Effector memory CD8-positive, alpha-beta T cell (primary cell): ENCODE measurements around the gene TCERG1L.

Experiments used
- ATAC-seq: fragments of 150-1000 bp; cut with Tn5 transposase; replicated peaks from 2 replicates; pipeline ENCODE4 v1.10.0; 2021; ENCODE audit warnings: mild to moderate bottlenecking, moderate library complexity
- DNase-seq, 3 experiments: peaks; one replicate each; pipeline ENCODE4 v3.0.0; 2021
- H3K27ac Mint-ChIP-seq, 2 donors: one replicate each; pipeline ENCODE4 v1.8.0; 2022; ENCODE audit warnings: mild to moderate bottlenecking in 2 of 2, mixed read lengths in 2 of 2, moderate library complexity in 2 of 2
- H3K27me3 Mint-ChIP-seq, 2 donors: one replicate each; pipeline ENCODE4 v1.8.0; 2022; ENCODE audit warnings: mixed read lengths in 2 of 2
- H3K36me3 Mint-ChIP-seq: one replicate; pipeline ENCODE4 v1.8.0; 2022; ENCODE audit warnings: mild to moderate bottlenecking, moderate library complexity, mixed read lengths; ENCODE audit not compliant: insufficient read depth
- H3K4me1 Mint-ChIP-seq, 2 donors: one replicate each; pipeline ENCODE4 v1.8.0; 2022; ENCODE audit warnings: low read depth in 2 of 2, mixed read lengths in 2 of 2
- H3K4me3 Mint-ChIP-seq, 2 donors: one replicate each; pipeline ENCODE4 v1.8.0; 2022; ENCODE audit warnings: mild to moderate bottlenecking in 2 of 2, mixed read lengths in 2 of 2, moderate library complexity in 2 of 2
- H3K9me3 Mint-ChIP-seq, 2 donors: one replicate each; pipeline ENCODE4 v1.8.0; 2022; ENCODE audit warnings: mixed read lengths in 2 of 2

The TCERG1L gene

DNA sequence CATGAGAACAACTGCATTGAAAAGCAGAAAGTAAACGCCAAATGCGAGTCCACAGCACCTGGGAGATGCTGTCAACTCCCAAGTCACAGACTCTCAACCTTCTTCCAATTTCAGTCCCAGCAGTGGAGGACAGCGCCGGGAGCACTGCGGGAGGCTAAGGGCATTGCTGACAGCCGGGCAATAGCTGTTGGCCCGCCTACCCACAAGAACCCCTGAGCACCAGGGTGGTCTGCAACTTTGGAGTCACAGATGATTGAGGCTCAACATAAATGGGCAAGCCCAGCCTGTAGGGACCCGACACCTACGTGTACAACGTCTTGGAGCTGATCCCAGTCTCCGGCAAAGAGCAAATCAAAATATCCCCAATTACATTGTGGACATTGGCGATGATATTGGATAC, 262.9 kb downstream of the TCERG1L start:
- Mint-ChIP-seq H3K4me3 (no peak overlapping the region), H3K9me3 (peaks cover 6% of the 10 kb centered on the region in 2 donors), H3K27me3 (no peaks in the 10 kb centered on the region), H3K4me1 (no peaks in the 10 kb centered on the region), H3K27ac (no peak overlapping the region), H3K36me3 (no peaks in the 10 kb centered on the region)
- DNase-seq (no peak), ATAC-seq (no peak)

GRCh38 chr10:131047501-131047900, 264.0 kb downstream of the TCERG1L start:
- no peaks in the 10 kb centered on the region for H3K36me3 Mint-ChIP-seq
- H3K4me3 Mint-ChIP-seq = no peak overlapping the region
- no peaks in the 10 kb centered on the region for H3K27me3 Mint-ChIP-seq
- ATAC-seq (no peak), DNase-seq (no peak)
- no peak overlapping the region for H3K27ac Mint-ChIP-seq
- no peaks in the 10 kb centered on the region for H3K4me1 Mint-ChIP-seq
- peaks cover 6% of the 10 kb centered on the region in 2 donors for H3K9me3 Mint-ChIP-seq

- ATAC-seq (no peak), DNase-seq (no peak)
- Mint-ChIP-seq H3K36me3 (no peaks in the 10 kb centered on the region), H3K4me1 (no peaks in the 10 kb centered on the region), H3K9me3 (peaks cover 0 to 6% of the 10 kb centered on the region in 2 donors), H3K4me3 (no peak overlapping the region), H3K27ac (no peak overlapping the region), H3K27me3 (no peaks in the 10 kb centered on the region)
Measured at GRCh38 chr10:131046194-131046593, 265.3 kb downstream of the TCERG1L start.

GRCh38 chr10:131044379-131045111, 267.0 kb downstream of the TCERG1L start:
- Mint-ChIP-seq H3K27ac (no peak overlapping the region), H3K27me3 (no peaks in the 10 kb centered on the region), H3K4me3 (no peak overlapping the region), H3K36me3 (no peaks in the 10 kb centered on the region), H3K4me1 (no peaks in the 10 kb centered on the region), H3K9me3 (peaks cover 0 to 4% of the 10 kb centered on the region in 2 donors)
- DNase-seq = no peak
- no peak for ATAC-seq

GRCh38 chr10:131043039-131043691, 268.4 kb downstream of the TCERG1L start:
- DNase-seq (no peak), ATAC-seq (no peak)
- no peaks in the 10 kb centered on the region for H3K27me3 Mint-ChIP-seq
- no peaks in the 10 kb centered on the region for H3K36me3 Mint-ChIP-seq
- H3K4me3 Mint-ChIP-seq = no peak overlapping the region
- no peaks in the 10 kb centered on the region for H3K4me1 Mint-ChIP-seq
- H3K9me3 Mint-ChIP-seq = peaks cover 0 to 4% of the 10 kb centered on the region in 2 donors
- H3K27ac Mint-ChIP-seq = no peak overlapping the region
